ENCODE results near the gene CAMK4.

DNA sequence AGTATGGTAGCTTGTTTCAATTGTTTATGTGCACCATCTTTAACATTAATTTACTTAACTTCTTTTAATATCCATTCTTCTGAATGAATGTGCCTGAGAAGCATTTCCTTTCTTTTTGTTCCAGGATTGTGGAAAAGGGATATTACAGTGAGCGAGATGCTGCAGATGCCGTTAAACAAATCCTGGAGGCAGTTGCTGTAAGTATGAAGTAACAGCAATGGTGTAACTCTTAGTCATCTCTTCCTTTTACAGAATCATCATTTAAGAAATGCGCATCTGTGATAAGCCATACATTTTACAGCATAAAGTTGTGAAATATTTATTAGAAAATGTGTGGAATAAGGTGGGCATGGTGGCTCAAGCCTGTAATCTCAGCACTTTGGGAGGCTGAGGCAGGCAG, 170.4 kb downstream of the CAMK4 start:
- TF ChIP-seq, protein P1, sequence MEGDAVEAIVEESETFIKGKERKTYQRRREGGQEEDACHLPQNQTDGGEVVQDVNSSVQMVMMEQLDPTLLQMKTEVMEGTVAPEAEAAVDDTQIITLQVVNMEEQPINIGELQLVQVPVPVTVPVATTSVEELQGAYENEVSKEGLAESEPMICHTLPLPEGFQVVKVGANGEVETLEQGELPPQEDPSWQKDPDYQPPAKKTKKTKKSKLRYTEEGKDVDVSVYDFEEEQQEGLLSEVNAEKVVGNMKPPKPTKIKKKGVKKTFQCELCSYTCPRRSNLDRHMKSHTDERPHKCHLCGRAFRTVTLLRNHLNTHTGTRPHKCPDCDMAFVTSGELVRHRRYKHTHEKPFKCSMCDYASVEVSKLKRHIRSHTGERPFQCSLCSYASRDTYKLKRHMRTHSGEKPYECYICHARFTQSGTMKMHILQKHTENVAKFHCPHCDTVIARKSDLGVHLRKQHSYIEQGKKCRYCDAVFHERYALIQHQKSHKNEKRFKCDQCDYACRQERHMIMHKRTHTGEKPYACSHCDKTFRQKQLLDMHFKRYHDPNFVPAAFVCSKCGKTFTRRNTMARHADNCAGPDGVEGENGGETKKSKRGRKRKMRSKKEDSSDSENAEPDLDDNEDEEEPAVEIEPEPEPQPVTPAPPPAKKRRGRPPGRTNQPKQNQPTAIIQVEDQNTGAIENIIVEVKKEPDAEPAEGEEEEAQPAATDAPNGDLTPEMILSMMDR (conservative IDR thresholded peaks at IDR 0.05; ENCODE audit: low read length) = no peak
- TF ChIP-seq EZH2phosphoT487 (IDR thresholded peaks at IDR 0.05; ENCODE audit: borderline replicate concordance) = no peak
